Renal cortex interstitium (tissue), 11 donors: ENCODE measurements around the gene PAQR7. TPM values are rescaled to one million over a fixed set of nuclear protein-coding genes. Genes with fewer than 3 reads are reported as not detected.
"Not testable (repeated sequence)": the region's sequence is repeated elsewhere in the genome, so short reads cannot be mapped to it uniquely, and the experiment has no call there.

Source experiments
- DNase-seq, 11 donors: peaks; one replicate each; pipeline ENCODE4 v3.0.0-alpha.2; 2013; ENCODE audit warnings: low read depth in 9 of 11, low spot score in 4 of 11; ENCODE audit errors: extremely low read depth in 1 of 11
- polyA plus RNA-seq, 3 donors: library from polyadenylated mRNA; unstranded; fragments of 120-200 nt; gene quantifications; one replicate each; pipeline ENCODE4 v1.2.1, GENCODE V29; 2013; ENCODE audit not compliant: insufficient read length in 3 of 3

PAQR7 gene
- polyA plus RNA-seq, 3 donors: 26.2 to 38.4 (median 27.0) TPM

GRCh38 chr1:25862785-25863485 lies 12.6 kb downstream of the PAQR7 start:
- DNase-seq: no peak

- DNase-seq: no peak
These were observed 13.9 kb downstream of the PAQR7 start for GRCh38 chr1:25861316-25862286.

GRCh38 chr1:25858906-25859789 lies 16.4 kb downstream of the PAQR7 start, which contains the start of gene AUNIP:
Gene AUNIP (minus strand): TSS chr1:25859457. CDS start chr1:25859357, 100 bp downstream.
- DNase-seq: peak; percentile 65 to 85 (median 77)

- DNase-seq: no peak
These were observed 17.0 kb downstream of the PAQR7 start for GRCh38 chr1:25858494-25858893.

GRCh38 chr1:25856856-25857255 lies 18.7 kb downstream of the PAQR7 start:
- DNase-seq: no peak

GRCh38 chr1:25854554-25854953 lies 21.0 kb downstream of the PAQR7 start:
- no peak for DNase-seq

- DNase-seq: no peak
These were observed 27.0 kb downstream of the PAQR7 start for GRCh38 chr1:25848531-25848930.

GRCh38 chr1:25847929-25848328 lies 27.6 kb downstream of the PAQR7 start:
- DNase-seq: no peak

- no peak for DNase-seq
These were observed 29.8 kb downstream of the PAQR7 start for GRCh38 chr1:25845664-25846063.

- no peak for DNase-seq
These were observed 30.8 kb downstream of the PAQR7 start for GRCh38 chr1:25844536-25845337.

GRCh38 chr1:25843483-25843882 lies 32.0 kb downstream of the PAQR7 start:
- DNase-seq: no peak

- DNase-seq: not testable (repeated sequence)
These were observed 35.7 kb downstream of the PAQR7 start for GRCh38 chr1:25839808-25840207.

GRCh38 chr1:25837262-25837875 lies 38.1 kb downstream of the PAQR7 start:
- no peak for DNase-seq

- DNase-seq: no peak
These were observed 38.8 kb downstream of the PAQR7 start for GRCh38 chr1:25836695-25837094.

GRCh38 chr1:25834894-25835293 lies 40.6 kb downstream of the PAQR7 start:
- DNase-seq: no peak

GRCh38 chr1:25833158-25833557 lies 42.4 kb downstream of the PAQR7 start:
- no peak for DNase-seq

GRCh38 chr1:25832336-25833037 lies 43.0 kb downstream of the PAQR7 start:
- DNase-seq: no peak
